Loucy (cell line): ENCODE measurements around the gene ETS2.

Source experiments
- H2AFZ ChIP-seq: fragments of 200-600 bp; sonication (generic); 2 replicates; pipeline ENCODE4 v1.6.0; 2016; ENCODE audit warnings: antibody characterized with exemption, mild to moderate bottlenecking, low read length, moderate library complexity
- H3F3A ChIP-seq: fragments of 200-600 bp; 2 replicates; pipeline ENCODE4 v1.6.0; 2016; ENCODE audit warnings: antibody characterized with exemption, low read depth, mild to moderate bottlenecking
- H3K27me3 ChIP-seq: fragments of 200-600 bp; sonication (generic); 2 replicates; pipeline ENCODE4 v1.6.1; 2014; ENCODE audit warnings: low read length, mild to moderate bottlenecking; ENCODE audit not compliant: insufficient read depth, poor library complexity, severe bottlenecking
- H3K36me3 ChIP-seq: fragments of 200-600 bp; sonication (generic); 2 replicates; pipeline ENCODE4 v1.6.1; 2016; ENCODE audit warnings: low read length; ENCODE audit not compliant: insufficient read depth
- H3K4me1 ChIP-seq: fragments of 200-600 bp; sonication (generic); 2 replicates; pipeline ENCODE4 v1.5.1; 2014; ENCODE audit warnings: low read length, mild to moderate bottlenecking; ENCODE audit not compliant: insufficient read depth, poor library complexity, severe bottlenecking
- H3K4me2 ChIP-seq: fragments of 200-600 bp; sonication (generic); 2 replicates; pipeline ENCODE4 v1.6.0; 2014; ENCODE audit warnings: antibody characterized with exemption, low read length, low read depth, mild to moderate bottlenecking; ENCODE audit not compliant: poor library complexity, severe bottlenecking
- H3K4me3 ChIP-seq: fragments of 200-600 bp; sonication (generic); 2 replicates; pipeline ENCODE4 v1.5.1; 2014; ENCODE audit warnings: low read length, mild to moderate bottlenecking, mixed read lengths; ENCODE audit not compliant: poor library complexity, severe bottlenecking
- H3K79me2 ChIP-seq: fragments of 200-600 bp; sonication (generic); 2 replicates; pipeline ENCODE4 v1.6.1; 2014; ENCODE audit warnings: low read length; ENCODE audit not compliant: insufficient read depth
- H3K9ac ChIP-seq: fragments of 200-600 bp; sonication (generic); 2 replicates; pipeline ENCODE4 v1.6.0; 2014; ENCODE audit warnings: mild to moderate bottlenecking, low read depth, low read length, moderate library complexity; ENCODE audit not compliant: poor library complexity, severe bottlenecking
- H3K9me2 ChIP-seq: fragments of 200-600 bp; sonication (generic); replicated peaks from 2 replicates; pipeline ENCODE4 v1.6.1; 2016; ENCODE audit warnings: low read depth, low read length, mixed read lengths
- H3K9me3 ChIP-seq: fragments of 200-600 bp; sonication (generic); 2 replicates; pipeline ENCODE4 v1.6.1; 2014; ENCODE audit warnings: mild to moderate bottlenecking, antibody characterized with exemption, low read length, low read depth; ENCODE audit not compliant: insufficient read depth
- H4K20me1 ChIP-seq: fragments of 200-600 bp; sonication (generic); 2 replicates; pipeline ENCODE4 v1.6.0; 2014; ENCODE audit warnings: antibody characterized with exemption, low read length, mild to moderate bottlenecking; ENCODE audit not compliant: insufficient read depth, poor library complexity, severe bottlenecking
- CTCF ChIP-seq: fragments of 200-600 bp; sonication (generic); conservative IDR thresholded peaks from 2 replicates; pipeline ENCODE4 v1.5.1; 2014; ENCODE audit warnings: mild to moderate bottlenecking, antibody characterized with exemption, low read length
- EZH2phosphoT487 ChIP-seq: fragments of 200-600 bp; IDR thresholded peaks from 2 replicates; pipeline ENCODE4 v1.6.1; 2018; ENCODE audit warnings: antibody characterized with exemption, mild to moderate bottlenecking, moderate library complexity, borderline replicate concordance

ETS2 gene

GRCh38 chr21:38869946-38870345, 64.2 kb downstream of the ETS2 start:
- TF ChIP-seq EZH2phosphoT487 = no peak
- peak; percentile 32 for TF ChIP-seq CTCF
- no peaks in the 10 kb centered on the region for H3K9me2 ChIP-seq
- no peak overlapping the region for H3K4me3 ChIP-seq
- no peaks in the 10 kb centered on the region for H4K20me1 ChIP-seq
- H3K4me1 ChIP-seq = peaks cover 6% of the 10 kb centered on the region
- no peak overlapping the region for H3K9ac ChIP-seq
- no peaks in the 10 kb centered on the region for H3K27me3 ChIP-seq
- H2AFZ ChIP-seq = no peak overlapping the region
- H3K36me3 ChIP-seq = no peaks in the 10 kb centered on the region
- no peaks in the 10 kb centered on the region; the same call in 1 of the 2 replicates for H3F3A ChIP-seq
- no peaks in the 10 kb centered on the region for H3K79me2 ChIP-seq
- no peak overlapping the region for H3K4me2 ChIP-seq
- H3K9me3 ChIP-seq = no peaks in the 10 kb centered on the region
